H9 (cell line): Measurements from ENCODE around the gene FHOD3. TPM values are rescaled to one million over a fixed set of nuclear protein-coding genes. Genes with fewer than 3 reads are reported as not detected.

ENCODE experiments used
- DNase-seq: peaks from one replicate; pipeline ENCODE4 v3.0.0-alpha.2; 2017
- H2AFZ ChIP-seq: one replicate; pipeline ENCODE4 v1.6.1; 2013; ENCODE audit warnings: mild to moderate bottlenecking, low read length, control low read depth, moderate library complexity
- H2AK5ac ChIP-seq: 2 replicates; pipeline ENCODE4 v1.6.1; 2013; ENCODE audit warnings: low read length, control low read depth, mixed read lengths; ENCODE audit not compliant: insufficient read length
- H2BK120ac ChIP-seq: one replicate; pipeline ENCODE4 v1.6.1; 2013; ENCODE audit warnings: low read depth, mild to moderate bottlenecking, low read length, control low read depth, inconsistent platforms; ENCODE audit not compliant: poor library complexity, severe bottlenecking
- H2BK12ac ChIP-seq: 2 replicates; pipeline ENCODE4 v1.6.1; 2013; ENCODE audit warnings: low read length, control low read depth, mixed read lengths, low read depth; ENCODE audit not compliant: insufficient read length
- H2BK15ac ChIP-seq: 2 replicates; pipeline ENCODE4 v1.6.1; 2013; ENCODE audit warnings: low read depth, low read length, control low read depth
- H2BK20ac ChIP-seq: one replicate; pipeline ENCODE4 v1.6.1; 2013; ENCODE audit warnings: low read depth, mild to moderate bottlenecking, low read length, control low read depth, inconsistent platforms; ENCODE audit not compliant: poor library complexity, severe bottlenecking
- H2BK5ac ChIP-seq: 2 replicates; pipeline ENCODE4 v1.6.1; 2013; ENCODE audit warnings: low read length, control low read depth, mixed read lengths; ENCODE audit not compliant: insufficient read length
- H3K14ac ChIP-seq: 2 replicates; pipeline ENCODE4 v1.6.1; 2013; ENCODE audit warnings: low read length, control low read depth; ENCODE audit not compliant: insufficient read depth
- H3K18ac ChIP-seq: 2 replicates; pipeline ENCODE4 v1.6.1; 2013; ENCODE audit warnings: low read depth, mild to moderate bottlenecking, mixed read lengths, low read length, control low read depth; ENCODE audit not compliant: insufficient read length
- H3K23ac ChIP-seq: 2 replicates; pipeline ENCODE4 v1.6.1; 2013; ENCODE audit warnings: low read length, control low read depth, mixed read lengths, low read depth; ENCODE audit not compliant: insufficient read length
- H3K23me2 ChIP-seq: 2 replicates; pipeline ENCODE4 v1.6.1; 2013; ENCODE audit warnings: low read depth, mild to moderate bottlenecking, mixed read lengths, low read length, control low read depth; ENCODE audit not compliant: insufficient read length, poor library complexity, severe bottlenecking
- H3K27ac ChIP-seq: 2 replicates; pipeline ENCODE4 v1.5.1; 2013; ENCODE audit warnings: low read length, control low read depth, mixed read lengths, low read depth; ENCODE audit not compliant: insufficient read length
- H3K27me3 ChIP-seq: 2 replicates; pipeline ENCODE4 v1.6.1; 2013; ENCODE audit warnings: low read length, control low read depth, inconsistent platforms; ENCODE audit not compliant: insufficient read depth
- H3K4ac ChIP-seq: 2 replicates; pipeline ENCODE4 v1.6.1; 2013; ENCODE audit warnings: low read depth, mild to moderate bottlenecking, control low read depth, inconsistent platforms, low read length, moderate library complexity
- H3K4me1 ChIP-seq: 2 replicates; pipeline ENCODE4 v1.6.1; 2013; ENCODE audit warnings: low read length, control low read depth, inconsistent platforms; ENCODE audit not compliant: insufficient read depth
- H3K4me2 ChIP-seq: 2 replicates; pipeline ENCODE4 v1.6.1; 2013; ENCODE audit warnings: low read length, control low read depth, mixed read lengths; ENCODE audit not compliant: insufficient read length, insufficient read depth
- H3K56ac ChIP-seq: 2 replicates; pipeline ENCODE4 v1.6.1; 2013; ENCODE audit warnings: low read depth, mild to moderate bottlenecking, mixed read lengths, low read length, control low read depth; ENCODE audit not compliant: insufficient read length
- H3K79me1 ChIP-seq: 2 replicates; pipeline ENCODE4 v1.6.1; 2013; ENCODE audit warnings: low read depth, mild to moderate bottlenecking, moderate library complexity, low read length, control low read depth, inconsistent platforms; ENCODE audit not compliant: insufficient read depth, poor library complexity, severe bottlenecking
- H3K79me2 ChIP-seq: 2 replicates; pipeline ENCODE4 v1.6.1; 2013; ENCODE audit warnings: low read length, control low read depth, inconsistent platforms; ENCODE audit not compliant: insufficient read depth
- H3K9ac ChIP-seq: 2 replicates; pipeline ENCODE4 v1.6.1; 2013; ENCODE audit warnings: low read length, control low read depth, mixed read lengths; ENCODE audit not compliant: insufficient read length; ENCODE audit errors: extremely low read depth
- H3K9me3 ChIP-seq: one replicate; pipeline ENCODE4 v1.6.1; 2013; ENCODE audit warnings: low read depth, low read length, inconsistent platforms; ENCODE audit not compliant: control insufficient read depth
- H3T11ph ChIP-seq: one replicate; pipeline ENCODE4 v1.6.1; 2013; ENCODE audit warnings: mild to moderate bottlenecking, low read length, control low read depth, inconsistent platforms
- H4K20me1 ChIP-seq: one replicate; pipeline ENCODE4 v1.6.1; 2013; ENCODE audit not compliant: control insufficient read depth, insufficient read length, insufficient read depth
- H4K5ac ChIP-seq: 2 replicates; pipeline ENCODE4 v1.6.1; 2013; ENCODE audit warnings: low read depth, mild to moderate bottlenecking, mixed read lengths, low read length, control low read depth; ENCODE audit not compliant: insufficient read length
- H4K8ac ChIP-seq: replicated peaks from 2 replicates; pipeline ENCODE4 v1.6.1; 2013; ENCODE audit warnings: low read length, control low read depth, mixed read lengths, low read depth; ENCODE audit not compliant: insufficient read length
- H4K91ac ChIP-seq: 2 replicates; pipeline ENCODE4 v1.6.1; 2013; ENCODE audit warnings: low read depth, mild to moderate bottlenecking, moderate library complexity, mixed read lengths, low read length, control low read depth; ENCODE audit not compliant: insufficient read length
- H3K27ac Mint-ChIP-seq, 3 experiments: 2 replicates in 2 of 3; 3 replicates in 1 of 3; pipeline ENCODE4 v1.8.0; 2020 to 2021; ENCODE audit warnings: mixed read lengths in 3 of 3, mild to moderate bottlenecking in 1 of 3, moderate library complexity in 1 of 3
- H3K27me3 Mint-ChIP-seq: 2 replicates; pipeline ENCODE4 v1.8.0; 2021; ENCODE audit warnings: low read depth, mild to moderate bottlenecking, moderate library complexity, mixed read lengths
- H3K36me3 Mint-ChIP-seq, 3 experiments: 2 replicates in 2 of 3; 3 replicates in 1 of 3; pipeline ENCODE4 v1.8.0; 2020 to 2021; ENCODE audit warnings: low read depth in 3 of 3, mixed read lengths in 3 of 3; ENCODE audit not compliant: insufficient read depth in 1 of 3
- H3K4me1 Mint-ChIP-seq, 2 experiments: 2 replicates each; pipeline ENCODE4 v1.8.0; 2020; ENCODE audit warnings: mixed read lengths in 2 of 2
- H3K4me3 Mint-ChIP-seq, 2 experiments: 2 replicates in 1 of 2; 3 replicates in 1 of 2; pipeline ENCODE4 v1.8.0; 2020 to 2021; ENCODE audit warnings: mild to moderate bottlenecking in 2 of 2, mixed read lengths in 2 of 2, moderate library complexity in 1 of 2
- H3K9me3 Mint-ChIP-seq, 2 experiments: 2 replicates in 1 of 2; 3 replicates in 1 of 2; pipeline ENCODE4 v1.8.0; 2020; ENCODE audit warnings: mild to moderate bottlenecking in 2 of 2, mixed read lengths in 2 of 2, moderate library complexity in 1 of 2
- WGBS: extraction: QIAGEN DNeasy Blood & Tissue Kit; methylation state at CpG from one replicate; pipeline ENCODE4 v1.1.7; 2013; ENCODE audit warnings: missing lambda C conversion rate, low lambda C conversion rate, mixed read lengths; ENCODE audit not compliant: insufficient read length; ENCODE audit errors: extremely low coverage; 5-methylcytosine and 5-hydroxymethylcytosine counted together
- total RNA-seq: library from RNA; stranded (reverse); gene quantifications from 2 replicates; pipeline ENCODE4 v1.2.1, GENCODE V29; 2021
- TF ChIP-seq, protein P1 (sequence below): fragments of 200-600 bp; sonication (generic); conservative IDR thresholded peaks from 3 replicates; pipeline ENCODE4 v1.8.0; 2021; ENCODE audit warnings: antibody characterized with exemption, mild to moderate bottlenecking

Gene FHOD3
- total RNA-seq, 1 experiment from 2014 or later = 8.0 TPM

DNA sequence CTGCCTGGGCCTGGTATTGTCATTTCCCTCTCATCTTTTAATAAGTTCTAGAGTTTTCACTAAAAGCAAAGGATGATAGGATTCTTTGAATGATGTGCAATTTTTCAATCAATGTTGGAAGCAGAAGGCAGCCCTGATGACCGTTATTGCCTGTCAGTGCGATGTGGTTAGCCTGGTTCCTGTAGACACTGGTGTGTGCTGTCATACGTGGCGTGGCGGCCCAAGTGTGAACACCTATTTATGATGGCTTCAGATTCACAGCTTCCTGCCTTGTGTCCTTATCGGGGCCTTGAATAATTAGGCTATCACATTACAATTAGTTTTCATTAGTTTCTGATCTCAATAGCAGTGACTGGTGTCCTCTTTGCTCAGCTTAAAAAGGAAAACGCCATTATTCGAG is 312.7 kb downstream of the FHOD3 start:
- Histone ChIP-seq H2AFZ (no peak overlapping the region), H3K79me1 (no peaks in the 10 kb centered on the region), H4K5ac (no peak overlapping the region), H3K56ac (no peak overlapping the region), H3K4ac (no peak overlapping the region), H3K4me1 (peaks cover 1% of the 10 kb centered on the region; the same call in 1 of the 2 replicates), H3K27ac (no peak overlapping the region), H3K18ac (no peak overlapping the region), H2BK120ac (no peak overlapping the region), H3K4me2 (no peak overlapping the region), H3K27me3 (no peaks in the 10 kb centered on the region), H4K8ac (no peak overlapping the region), H4K91ac (no peak overlapping the region), H3K79me2 (no peaks in the 10 kb centered on the region), H2BK20ac (no peak overlapping the region), H4K20me1 (no peaks in the 10 kb centered on the region), H3K9me3 (no peaks in the 10 kb centered on the region), H2BK15ac (no peak overlapping the region), H3K23ac (no peak overlapping the region), H3T11ph (no peak overlapping the region), H3K9ac (no peak overlapping the region), H3K23me2 (no peaks in the 10 kb centered on the region), H2BK12ac (no peak overlapping the region), H3K14ac (no peak overlapping the region), H2BK5ac (no peak overlapping the region), H2AK5ac (no peak overlapping the region)
- Mint-ChIP-seq H3K4me1 (peaks cover 10 to 11% of the 10 kb centered on the region in 2 experiments), H3K36me3 (peaks cover 0 to 5% (median 4%) of the 10 kb centered on the region in 3 experiments; a peak in 3 of 7 replicates), H3K27ac (peak overlapping the region in 1 of 3 experiments; percentile 52; a peak in 1 of 7 replicates), H3K27me3 (no peaks in the 10 kb centered on the region), H3K9me3 (no peaks in the 10 kb centered on the region), H3K4me3 (no peak overlapping the region)
- TF ChIP-seq, protein P1, sequence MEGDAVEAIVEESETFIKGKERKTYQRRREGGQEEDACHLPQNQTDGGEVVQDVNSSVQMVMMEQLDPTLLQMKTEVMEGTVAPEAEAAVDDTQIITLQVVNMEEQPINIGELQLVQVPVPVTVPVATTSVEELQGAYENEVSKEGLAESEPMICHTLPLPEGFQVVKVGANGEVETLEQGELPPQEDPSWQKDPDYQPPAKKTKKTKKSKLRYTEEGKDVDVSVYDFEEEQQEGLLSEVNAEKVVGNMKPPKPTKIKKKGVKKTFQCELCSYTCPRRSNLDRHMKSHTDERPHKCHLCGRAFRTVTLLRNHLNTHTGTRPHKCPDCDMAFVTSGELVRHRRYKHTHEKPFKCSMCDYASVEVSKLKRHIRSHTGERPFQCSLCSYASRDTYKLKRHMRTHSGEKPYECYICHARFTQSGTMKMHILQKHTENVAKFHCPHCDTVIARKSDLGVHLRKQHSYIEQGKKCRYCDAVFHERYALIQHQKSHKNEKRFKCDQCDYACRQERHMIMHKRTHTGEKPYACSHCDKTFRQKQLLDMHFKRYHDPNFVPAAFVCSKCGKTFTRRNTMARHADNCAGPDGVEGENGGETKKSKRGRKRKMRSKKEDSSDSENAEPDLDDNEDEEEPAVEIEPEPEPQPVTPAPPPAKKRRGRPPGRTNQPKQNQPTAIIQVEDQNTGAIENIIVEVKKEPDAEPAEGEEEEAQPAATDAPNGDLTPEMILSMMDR = no peak
- no CpG with 5 or more reads among the region's 8 CpGs for WGBS
- no peak for DNase-seq
